Endothelial cell of umbilical vein (primary cell): Measurements from ENCODE around the gene SLC9B1.

Source experiments
- EZH2 ChIP-seq: IDR thresholded peaks from 2 replicates; pipeline ENCODE4 v1.6.1; 2012; ENCODE audit warnings: borderline replicate concordance, low read depth, mild to moderate bottlenecking, moderate library complexity, low read length, inconsistent platforms; ENCODE audit not compliant: severe bottlenecking
- FOS ChIP-seq: IDR thresholded peaks from 2 replicates; pipeline ENCODE4 v1.6.1; 2011; ENCODE audit warnings: mild to moderate bottlenecking, low read length, moderate library complexity, borderline replicate concordance; ENCODE audit not compliant: insufficient read depth
- GATA2 ChIP-seq: IDR thresholded peaks from 2 replicates; pipeline ENCODE4 v1.7.0; 2011; ENCODE audit warnings: low read depth, mild to moderate bottlenecking, moderate library complexity, mixed read lengths, low read length; ENCODE audit not compliant: insufficient read length, insufficient read depth
- JUN ChIP-seq: IDR thresholded peaks from 2 replicates; pipeline ENCODE4 v1.6.1; 2011; ENCODE audit warnings: borderline replicate concordance, low read depth; ENCODE audit not compliant: insufficient read length, insufficient read depth
- MYC ChIP-seq: IDR thresholded peaks from one replicate; pipeline ENCODE4 v1.6.1; 2011; ENCODE audit warnings: mild to moderate bottlenecking, low read depth, low read length
- POLR2A ChIP-seq: IDR thresholded peaks from 2 replicates; pipeline ENCODE4 v1.6.1; 2012; ENCODE audit warnings: low read depth, mild to moderate bottlenecking, control low read depth, low read length
- POLR2AphosphoS5 ChIP-seq: IDR thresholded peaks from 2 replicates; pipeline ENCODE4 v1.6.1; 2012; ENCODE audit warnings: low read depth, mild to moderate bottlenecking, control low read depth, low read length, moderate library complexity; ENCODE audit not compliant: insufficient read depth
- TF ChIP-seq, protein P1 (sequence below), 2 donors: IDR thresholded peaks; 1 replicate in 1 of 2; 2 replicates in 1 of 2; pipeline ENCODE4 v1.5.1; 2011; ENCODE audit warnings: low read length in 2 of 2, mild to moderate bottlenecking in 2 of 2, moderate library complexity in 2 of 2, control low read depth in 1 of 2, inconsistent platforms in 1 of 2, low read depth in 1 of 2; ENCODE audit not compliant: insufficient read depth in 1 of 2; ENCODE audit errors: extremely low read depth in 1 of 2
- TF ChIP-seq, protein P2 (sequence below): IDR thresholded peaks from 2 replicates; pipeline ENCODE4 v1.6.1; 2011; ENCODE audit not compliant: insufficient read depth, insufficient read length

DNA sequence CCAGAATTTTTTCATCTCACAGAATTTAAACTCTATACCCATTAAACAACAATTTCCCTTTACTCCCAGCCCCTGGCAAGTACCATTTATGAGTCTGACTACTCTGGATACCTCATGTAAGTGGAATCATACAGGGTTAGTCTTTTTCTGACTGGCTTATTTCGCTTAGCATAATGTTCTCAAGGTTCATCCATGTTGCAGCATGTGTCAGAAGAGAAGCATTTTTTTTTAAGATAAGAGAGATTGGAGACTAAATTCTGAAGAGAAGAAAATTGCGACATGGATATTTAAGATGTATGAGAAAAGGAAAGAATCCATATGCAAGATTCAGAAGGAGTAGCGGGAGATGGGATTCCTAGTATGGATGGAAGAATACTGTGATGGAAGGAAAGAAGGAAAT is 11.3 kb upstream of the SLC9B1 start:
- TF ChIP-seq, protein P1, sequence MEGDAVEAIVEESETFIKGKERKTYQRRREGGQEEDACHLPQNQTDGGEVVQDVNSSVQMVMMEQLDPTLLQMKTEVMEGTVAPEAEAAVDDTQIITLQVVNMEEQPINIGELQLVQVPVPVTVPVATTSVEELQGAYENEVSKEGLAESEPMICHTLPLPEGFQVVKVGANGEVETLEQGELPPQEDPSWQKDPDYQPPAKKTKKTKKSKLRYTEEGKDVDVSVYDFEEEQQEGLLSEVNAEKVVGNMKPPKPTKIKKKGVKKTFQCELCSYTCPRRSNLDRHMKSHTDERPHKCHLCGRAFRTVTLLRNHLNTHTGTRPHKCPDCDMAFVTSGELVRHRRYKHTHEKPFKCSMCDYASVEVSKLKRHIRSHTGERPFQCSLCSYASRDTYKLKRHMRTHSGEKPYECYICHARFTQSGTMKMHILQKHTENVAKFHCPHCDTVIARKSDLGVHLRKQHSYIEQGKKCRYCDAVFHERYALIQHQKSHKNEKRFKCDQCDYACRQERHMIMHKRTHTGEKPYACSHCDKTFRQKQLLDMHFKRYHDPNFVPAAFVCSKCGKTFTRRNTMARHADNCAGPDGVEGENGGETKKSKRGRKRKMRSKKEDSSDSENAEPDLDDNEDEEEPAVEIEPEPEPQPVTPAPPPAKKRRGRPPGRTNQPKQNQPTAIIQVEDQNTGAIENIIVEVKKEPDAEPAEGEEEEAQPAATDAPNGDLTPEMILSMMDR (IDR thresholded peaks at IDR 0.05; ENCODE audit: extremely low read depth in 1 of 2, insufficient read depth in 1 of 2, low read depth in 1 of 2, low read length in 2 of 2) = no peak
- no peak for TF ChIP-seq POLR2A
- no peak for TF ChIP-seq POLR2AphosphoS5
- TF ChIP-seq FOS = no peak
- no peak for TF ChIP-seq EZH2
- TF ChIP-seq, protein P2, sequence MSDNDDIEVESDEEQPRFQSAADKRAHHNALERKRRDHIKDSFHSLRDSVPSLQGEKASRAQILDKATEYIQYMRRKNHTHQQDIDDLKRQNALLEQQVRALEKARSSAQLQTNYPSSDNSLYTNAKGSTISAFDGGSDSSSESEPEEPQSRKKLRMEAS = no peak
- TF ChIP-seq MYC = no peak
- TF ChIP-seq JUN = no peak
- TF ChIP-seq GATA2 = no peak
